HG03064 (cell line): ENCODE measurements around the gene COPS2.
"Not testable (repeated sequence)": the region's sequence is repeated elsewhere in the genome, so short reads cannot be mapped to it uniquely, and the experiment has no call there.

ENCODE experiments used
- ATAC-seq: cut with Tn5 transposase; IDR thresholded peaks from one replicate; pipeline ENCODE4 v1.9.1; 2021; ENCODE audit warnings: low read depth; ENCODE audit not compliant: unreplicated experiment

The COPS2 gene

DNA sequence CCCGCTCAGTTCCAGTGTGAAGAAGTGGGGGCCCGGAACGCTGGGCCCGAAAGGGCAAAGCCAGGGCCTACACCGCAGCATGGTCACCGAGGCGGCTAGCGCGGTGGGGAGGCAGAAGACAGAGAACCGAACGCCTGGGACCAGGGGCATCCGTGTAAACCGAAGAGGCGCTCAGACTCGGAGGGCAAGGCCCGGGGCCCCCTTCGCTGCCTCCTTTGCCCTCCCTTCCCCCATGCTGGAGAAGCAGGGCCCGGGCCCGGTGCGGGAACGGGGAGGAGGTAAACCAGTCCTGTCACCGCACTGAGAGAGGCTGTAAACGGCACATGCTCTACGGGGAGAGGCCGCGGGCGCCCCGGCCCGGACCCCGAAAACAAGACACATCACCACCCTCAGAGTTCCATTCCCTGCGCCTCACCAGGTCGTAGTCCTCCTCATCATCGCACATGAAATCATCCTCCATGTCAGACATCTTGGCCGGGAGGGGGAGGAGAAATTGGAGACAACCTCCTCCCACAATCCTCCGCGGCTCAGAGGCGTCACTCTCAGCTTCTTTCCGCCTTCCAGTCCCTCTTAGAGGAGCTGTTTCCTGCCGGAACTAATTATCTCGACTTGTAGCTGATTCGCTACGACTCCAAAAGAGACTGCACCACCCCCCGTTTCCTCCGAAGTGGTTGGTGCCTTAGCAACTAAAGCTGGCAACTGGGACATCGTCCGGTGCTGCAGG lies at the start of gene COPS2:
TSS of gene COPS2 (minus strand) at position 490 of the 724 bp plus-strand sequence. CDS start at position 469, 21 bp downstream.
- peak; percentile 90 for ATAC-seq

GRCh38 chr15:49200347-49200746 lies 44.9 kb upstream of the COPS2 start:
- no peak for ATAC-seq

- no peak for ATAC-seq
Observed at GRCh38 chr15:49199666-49200065, 44.3 kb upstream of the COPS2 start.

- ATAC-seq, result no peak
Observed at GRCh38 chr15:49196856-49197255, 41.5 kb upstream of the COPS2 start.

DNA sequence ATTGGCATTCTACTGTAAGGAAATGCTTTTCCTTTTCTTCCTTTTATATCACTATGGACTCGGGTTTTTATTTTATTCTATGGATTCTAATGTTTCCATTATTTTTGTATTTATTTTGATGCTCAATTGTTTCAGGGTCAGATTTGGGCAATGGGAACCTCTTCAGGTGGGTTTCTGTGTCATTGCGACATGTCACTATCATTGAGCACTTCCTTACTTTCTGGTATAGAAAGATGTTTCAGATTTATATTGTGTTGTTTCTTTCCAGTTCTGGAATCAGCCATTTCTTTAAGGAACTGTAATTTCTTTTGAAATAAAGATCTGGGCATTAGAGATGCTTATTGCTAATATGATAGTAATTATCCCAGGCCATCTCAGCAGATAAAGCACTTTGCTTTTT lies 36.5 kb upstream of the COPS2 start:
- ATAC-seq, result no peak

GRCh38 chr15:49190586-49190985 lies 35.2 kb upstream of the COPS2 start:
- no peak for ATAC-seq

- no peak for ATAC-seq
Observed at GRCh38 chr15:49189631-49190030, 34.2 kb upstream of the COPS2 start.

DNA sequence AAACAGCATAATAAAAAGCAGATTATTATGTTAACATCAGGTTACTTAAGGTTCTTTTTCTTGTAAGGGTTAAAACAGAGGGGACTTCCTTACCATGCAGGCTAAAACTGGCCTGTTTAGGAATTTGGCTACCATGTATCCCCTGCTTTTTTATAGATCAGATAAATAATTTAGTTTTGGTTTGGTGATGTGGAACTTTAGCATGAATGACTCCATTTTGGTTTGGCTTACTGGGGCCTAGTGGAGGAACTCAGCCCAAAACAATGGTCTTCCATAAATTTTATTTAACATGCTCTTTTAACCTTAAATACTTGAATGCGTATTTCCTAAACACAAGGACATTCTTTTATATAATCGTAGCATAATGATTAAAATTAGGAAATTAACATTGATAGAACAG lies 33.5 kb upstream of the COPS2 start:
- ATAC-seq, result no peak

- ATAC-seq, result no peak
Observed at GRCh38 chr15:49187549-49188245, 32.3 kb upstream of the COPS2 start.

- peak; percentile 67 for ATAC-seq
Observed at GRCh38 chr15:49185473-49185872, 30.1 kb upstream of the COPS2 start.

DNA sequence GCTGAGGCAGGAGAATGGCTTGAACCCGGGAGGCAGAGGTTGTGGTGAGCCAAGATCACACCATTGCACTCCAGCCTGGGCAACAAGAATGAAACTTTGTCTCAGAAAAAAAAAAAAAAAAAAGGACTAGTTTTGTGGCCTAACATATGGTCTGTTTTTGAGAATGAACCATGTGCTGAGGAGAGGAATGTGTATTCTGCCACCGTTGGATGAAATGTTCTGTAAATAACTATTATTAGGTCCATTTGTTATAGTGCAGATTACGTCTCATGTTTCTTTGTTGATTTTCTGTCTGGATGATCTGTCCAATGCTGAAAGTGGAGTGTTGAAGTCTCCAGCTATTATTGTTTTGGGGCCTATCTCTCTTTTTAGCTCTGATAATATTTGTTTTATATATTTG lies 28.3 kb upstream of the COPS2 start:
- ATAC-seq, result not testable (repeated sequence)

GRCh38 chr15:49182128-49182527 lies 26.7 kb upstream of the COPS2 start:
- no peak for ATAC-seq

GRCh38 chr15:49179433-49180190 lies 24.2 kb upstream of the COPS2 start:
- no peak for ATAC-seq

DNA sequence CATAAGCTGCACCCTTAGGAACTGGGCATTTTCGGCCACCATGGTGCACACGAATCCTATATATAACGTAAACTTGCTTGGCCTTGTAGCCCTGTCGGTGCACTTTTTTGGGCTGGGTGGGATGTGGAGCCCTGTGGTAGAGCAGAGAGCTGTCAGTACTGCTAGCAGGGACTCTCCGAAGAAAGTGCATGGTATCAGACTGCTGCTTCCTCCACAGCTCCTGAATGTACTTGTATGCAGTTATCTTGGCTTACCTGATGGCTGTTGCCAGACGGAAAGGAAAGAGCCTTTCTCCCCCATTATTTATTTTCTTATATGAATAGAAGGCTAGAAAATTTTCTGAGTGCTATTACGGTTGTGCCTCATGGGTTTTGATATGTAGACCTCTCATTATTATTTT lies 23.1 kb upstream of the COPS2 start:
- no peak for ATAC-seq

- not testable (repeated sequence) for ATAC-seq
Observed at GRCh38 chr15:49175582-49176397, 20.4 kb upstream of the COPS2 start.

- ATAC-seq, result no peak
Observed at GRCh38 chr15:49174902-49175301, 19.5 kb upstream of the COPS2 start.

- ATAC-seq, result no peak
Observed at GRCh38 chr15:49171790-49172189, 16.4 kb upstream of the COPS2 start.

- peak; percentile 98 for ATAC-seq
Observed at GRCh38 chr15:49169880-49170597, 14.6 kb upstream of the COPS2 start, which contains the start of gene GALK2. Gene GALK2 (plus strand): TSS chr15:49170247. CDS start chr15:49170323, 76 bp downstream.

DNA sequence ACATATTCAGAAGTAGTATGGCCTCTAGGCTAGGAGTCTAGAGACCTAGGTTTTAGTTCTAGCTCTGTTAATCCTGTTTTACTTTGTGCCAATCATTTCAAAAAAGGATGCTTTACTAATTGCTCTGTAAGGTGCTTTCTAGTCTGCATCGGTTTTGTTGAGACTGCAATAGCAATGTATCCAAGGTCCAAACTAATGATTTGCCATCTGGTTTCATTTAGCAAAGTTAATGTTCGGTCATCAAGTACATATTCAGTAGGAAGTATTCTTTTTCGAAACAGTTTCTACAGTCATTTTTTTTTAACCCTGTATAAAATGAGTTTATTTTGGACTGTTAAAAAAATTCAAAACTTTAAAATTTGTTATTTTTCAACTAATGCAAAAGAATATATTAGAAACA lies 12.6 kb upstream of the COPS2 start:
- ATAC-seq, result no peak

DNA sequence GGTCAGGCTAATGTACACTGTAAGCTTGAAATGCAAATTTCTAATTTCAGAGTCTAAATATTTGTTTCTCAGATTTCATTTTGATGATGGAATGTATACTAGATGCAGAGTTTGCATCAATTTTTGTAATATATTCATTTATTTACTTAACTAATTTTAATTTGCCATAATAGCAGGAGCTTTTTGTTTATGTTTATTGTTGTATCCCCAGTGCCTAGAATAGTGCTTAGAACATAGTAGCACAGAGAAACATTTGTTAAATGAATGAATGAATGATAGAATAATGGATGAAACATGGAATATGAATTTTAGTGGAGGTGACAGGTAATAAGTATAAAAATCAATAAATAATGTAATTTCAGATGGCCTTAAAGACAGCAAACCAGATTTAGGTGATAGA lies 9.5 kb upstream of the COPS2 start:
- ATAC-seq, result no peak
